ENCODE results near the gene VSTM4. TPM values are rescaled to one million over a fixed set of nuclear protein-coding genes. Genes with fewer than 3 reads are reported as not detected.

VSTM4 gene
- total and polyA plus RNA-seq, 9 donors = 17.3 to 68.9 (median 42.9) TPM

- DNase-seq = peak in 1 of 5 donors; percentile 11
Observed at GRCh38 chr10:49089152-49089551, 26.2 kb downstream of the VSTM4 start.

GRCh38 chr10:49086889-49087288 lies 28.4 kb downstream of the VSTM4 start:
- intact Hi-C loops (cut with DNase I) = no loop called here
- H3K4me1 ChIP-seq (ENCODE audit: insufficient read depth) = peaks cover 38% of the 10 kb centered on the region
- H3K36me3 ChIP-seq = no peaks in the 10 kb centered on the region
- no peak overlapping the region for H3K4me3 ChIP-seq
- no peak overlapping the region for H3K27ac ChIP-seq
- H3K27me3 ChIP-seq = no peaks in the 10 kb centered on the region
- no peak for DNase-seq
- H3K9me3 ChIP-seq = no peaks in the 10 kb centered on the region
- no peak for TF ChIP-seq EP300 (IDR thresholded peaks at IDR 0.05)
- TF ChIP-seq POLR2A (IDR thresholded peaks at IDR 0.05) = no peak
- no peak for TF ChIP-seq CTCF (IDR thresholded peaks at IDR 0.05)
- 95 to 96% (median 95%) methylated on average over 3 of the region's 3 CpGs for WGBS, 3 donors

More at GRCh38 chr10:49089152-49089551, 26.2 kb downstream of the VSTM4 start:
- intact Hi-C loops (cut with DNase I) = no loop called here
- TF ChIP-seq POLR2A (IDR thresholded peaks at IDR 0.05) = no peak
- no peak for TF ChIP-seq EP300 (IDR thresholded peaks at IDR 0.05)
- no peak for TF ChIP-seq CTCF (IDR thresholded peaks at IDR 0.05)
- Histone ChIP-seq H3K9me3 (no peaks in the 10 kb centered on the region), H3K4me1 (ENCODE audit: insufficient read depth) (peaks cover 24% of the 10 kb centered on the region), H3K27ac (no peak overlapping the region), H3K4me3 (no peak overlapping the region), H3K36me3 (no peaks in the 10 kb centered on the region), H3K27me3 (no peaks in the 10 kb centered on the region)
- 42 to 49% (median 44%) methylated on average over 2 of the region's 2 CpGs for WGBS, 3 donors

- H3K27me3 ChIP-seq = no peaks in the 10 kb centered on the region
- no peak for TF ChIP-seq POLR2A (IDR thresholded peaks at IDR 0.05)
- no peak for TF ChIP-seq EP300 (IDR thresholded peaks at IDR 0.05)
- TF ChIP-seq CTCF (IDR thresholded peaks at IDR 0.05) = no peak
- WGBS, 3 donors = 1 to 16% (median 12%) methylated on average over 8 of the region's 8 CpGs
- no peaks in the 10 kb centered on the region for H3K9me3 ChIP-seq
- peaks cover 34% of the 10 kb centered on the region for H3K4me1 ChIP-seq (ENCODE audit: insufficient read depth)
- no peaks in the 10 kb centered on the region for H3K36me3 ChIP-seq
- DNase-seq = peak; percentile 65 to 86 (median 74)
- peak overlapping the region; percentile 15 to 51 for H3K27ac ChIP-seq
- H3K4me3 ChIP-seq = no peak overlapping the region
- intact Hi-C loops (cut with DNase I) = loop anchor here in 3 of 4 donors (5.0 kb wide), 3 partner anchors 34 to 214 kb away; partner anchors contain the start of genes C10orf71 (in 1 of the 3) and VSTM4 (in 1 of the 3)
Observed at GRCh38 chr10:49083261-49083660, 32.1 kb downstream of the VSTM4 start.

GRCh38 chr10:49082766-49083165 lies 32.6 kb downstream of the VSTM4 start:
- no peaks in the 10 kb centered on the region for H3K36me3 ChIP-seq
- DNase-seq = peak in 2 of 5 donors; percentile 28 to 39
- H3K4me3 ChIP-seq = no peak overlapping the region
- H3K4me1 ChIP-seq (ENCODE audit: insufficient read depth) = peaks cover 34% of the 10 kb centered on the region
- no peaks in the 10 kb centered on the region for H3K27me3 ChIP-seq
- intact Hi-C loops (cut with DNase I) = loop anchor here in 3 of 4 donors (5.0 kb wide), 3 partner anchors 35 to 215 kb away; partner anchors contain the start of genes C10orf71 (in 1 of the 3) and VSTM4 (in 1 of the 3)
- WGBS, 3 donors = 81 to 86% (median 86%) methylated on average over 2 of the region's 2 CpGs
- H3K27ac ChIP-seq = peak overlapping the region; percentile 15 to 51
- TF ChIP-seq CTCF (IDR thresholded peaks at IDR 0.05) (no peak), EP300 (IDR thresholded peaks at IDR 0.05) (no peak), POLR2A (IDR thresholded peaks at IDR 0.05) (no peak)
- no peaks in the 10 kb centered on the region for H3K9me3 ChIP-seq

Data from ovary (tissue), 9 donors.